Panc1 (cell line): ENCODE measurements around the gene MCCC1.

Source experiments
- POLR2AphosphoS5 ChIP-seq: IDR thresholded peaks from 2 replicates; pipeline ENCODE4 v1.6.1; 2012; ENCODE audit warnings: mild to moderate bottlenecking, low read depth, low read length, moderate library complexity
- SIN3A ChIP-seq: IDR thresholded peaks from 2 replicates; pipeline ENCODE4 v1.6.1; 2012; ENCODE audit warnings: low read depth, mild to moderate bottlenecking, low read length, moderate library complexity, borderline replicate concordance; ENCODE audit not compliant: insufficient read depth
- TCF7L2 ChIP-seq: IDR thresholded peaks from 2 replicates; pipeline ENCODE4 v1.6.1; 2011; ENCODE audit warnings: mild to moderate bottlenecking, low read depth, low read length, inconsistent platforms
- TF ChIP-seq, protein P1 (sequence below): fragments of 450-650 bp; IDR thresholded peaks from 2 replicates; pipeline ENCODE4 v1.5.1; 2017; ENCODE audit warnings: mild to moderate bottlenecking
- TF ChIP-seq, protein P2 (sequence below), 2 experiments: IDR thresholded peaks; 2 replicates each; pipeline ENCODE4 v1.6.1; 2011 to 2012; ENCODE audit warnings: low read depth in 2 of 2, control low read depth in 1 of 2, low read length in 1 of 2, mild to moderate bottlenecking in 1 of 2, moderate library complexity in 1 of 2; ENCODE audit not compliant: insufficient read depth in 1 of 2

DNA sequence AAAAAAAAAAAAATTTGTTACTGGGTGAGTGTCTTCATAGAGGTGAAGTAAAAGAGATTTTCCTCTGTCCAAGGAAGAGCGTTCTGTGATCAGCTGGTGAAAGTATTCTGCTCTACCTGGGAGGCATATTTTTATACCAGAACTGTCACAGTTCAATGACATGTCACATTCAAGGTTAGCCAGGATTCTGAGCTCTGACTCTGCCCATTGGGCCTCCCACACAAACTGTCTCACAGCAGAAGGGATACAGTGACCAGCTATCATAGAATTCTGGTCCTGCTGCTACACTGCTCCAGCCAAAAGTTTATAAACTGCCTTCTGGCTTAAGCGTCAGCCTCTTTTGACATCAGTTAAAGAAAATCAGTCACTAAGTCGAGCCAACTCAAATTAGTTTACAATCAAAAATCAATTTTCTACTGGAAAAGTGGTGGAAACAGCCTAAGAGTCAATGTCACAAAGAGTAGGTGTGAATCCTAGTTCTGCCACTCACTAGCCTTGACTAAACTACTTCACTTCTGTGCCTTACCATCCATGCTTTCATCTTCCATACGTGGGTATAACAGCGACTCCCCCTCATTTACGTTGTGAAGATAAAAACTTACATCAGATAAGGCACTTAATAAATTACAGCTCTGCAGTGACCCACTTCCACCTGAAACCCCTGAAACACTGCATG is 66.3 kb downstream of the MCCC1 start:
- TF ChIP-seq, protein P1, sequence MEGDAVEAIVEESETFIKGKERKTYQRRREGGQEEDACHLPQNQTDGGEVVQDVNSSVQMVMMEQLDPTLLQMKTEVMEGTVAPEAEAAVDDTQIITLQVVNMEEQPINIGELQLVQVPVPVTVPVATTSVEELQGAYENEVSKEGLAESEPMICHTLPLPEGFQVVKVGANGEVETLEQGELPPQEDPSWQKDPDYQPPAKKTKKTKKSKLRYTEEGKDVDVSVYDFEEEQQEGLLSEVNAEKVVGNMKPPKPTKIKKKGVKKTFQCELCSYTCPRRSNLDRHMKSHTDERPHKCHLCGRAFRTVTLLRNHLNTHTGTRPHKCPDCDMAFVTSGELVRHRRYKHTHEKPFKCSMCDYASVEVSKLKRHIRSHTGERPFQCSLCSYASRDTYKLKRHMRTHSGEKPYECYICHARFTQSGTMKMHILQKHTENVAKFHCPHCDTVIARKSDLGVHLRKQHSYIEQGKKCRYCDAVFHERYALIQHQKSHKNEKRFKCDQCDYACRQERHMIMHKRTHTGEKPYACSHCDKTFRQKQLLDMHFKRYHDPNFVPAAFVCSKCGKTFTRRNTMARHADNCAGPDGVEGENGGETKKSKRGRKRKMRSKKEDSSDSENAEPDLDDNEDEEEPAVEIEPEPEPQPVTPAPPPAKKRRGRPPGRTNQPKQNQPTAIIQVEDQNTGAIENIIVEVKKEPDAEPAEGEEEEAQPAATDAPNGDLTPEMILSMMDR: no peak
- TF ChIP-seq POLR2AphosphoS5 (no peak), SIN3A (no peak), TCF7L2 (no peak)
- TF ChIP-seq, protein P2, sequence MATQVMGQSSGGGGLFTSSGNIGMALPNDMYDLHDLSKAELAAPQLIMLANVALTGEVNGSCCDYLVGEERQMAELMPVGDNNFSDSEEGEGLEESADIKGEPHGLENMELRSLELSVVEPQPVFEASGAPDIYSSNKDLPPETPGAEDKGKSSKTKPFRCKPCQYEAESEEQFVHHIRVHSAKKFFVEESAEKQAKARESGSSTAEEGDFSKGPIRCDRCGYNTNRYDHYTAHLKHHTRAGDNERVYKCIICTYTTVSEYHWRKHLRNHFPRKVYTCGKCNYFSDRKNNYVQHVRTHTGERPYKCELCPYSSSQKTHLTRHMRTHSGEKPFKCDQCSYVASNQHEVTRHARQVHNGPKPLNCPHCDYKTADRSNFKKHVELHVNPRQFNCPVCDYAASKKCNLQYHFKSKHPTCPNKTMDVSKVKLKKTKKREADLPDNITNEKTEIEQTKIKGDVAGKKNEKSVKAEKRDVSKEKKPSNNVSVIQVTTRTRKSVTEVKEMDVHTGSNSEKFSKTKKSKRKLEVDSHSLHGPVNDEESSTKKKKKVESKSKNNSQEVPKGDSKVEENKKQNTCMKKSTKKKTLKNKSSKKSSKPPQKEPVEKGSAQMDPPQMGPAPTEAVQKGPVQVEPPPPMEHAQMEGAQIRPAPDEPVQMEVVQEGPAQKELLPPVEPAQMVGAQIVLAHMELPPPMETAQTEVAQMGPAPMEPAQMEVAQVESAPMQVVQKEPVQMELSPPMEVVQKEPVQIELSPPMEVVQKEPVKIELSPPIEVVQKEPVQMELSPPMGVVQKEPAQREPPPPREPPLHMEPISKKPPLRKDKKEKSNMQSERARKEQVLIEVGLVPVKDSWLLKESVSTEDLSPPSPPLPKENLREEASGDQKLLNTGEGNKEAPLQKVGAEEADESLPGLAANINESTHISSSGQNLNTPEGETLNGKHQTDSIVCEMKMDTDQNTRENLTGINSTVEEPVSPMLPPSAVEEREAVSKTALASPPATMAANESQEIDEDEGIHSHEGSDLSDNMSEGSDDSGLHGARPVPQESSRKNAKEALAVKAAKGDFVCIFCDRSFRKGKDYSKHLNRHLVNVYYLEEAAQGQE (IDR thresholded peaks at IDR 0.05; ENCODE audit: insufficient read depth in 1 of 2, low read depth in 2 of 2, low read length in 1 of 2): no peak
